SK-N-SH (cell line): ENCODE measurements around the gene R3HDM4. TPM values are rescaled to one million over a fixed set of nuclear protein-coding genes. Genes with fewer than 3 reads are reported as not detected.

Experiments
- CTCF ChIA-PET: fragments of 300-600, 350-600 bp; formaldehyde crosslinking; extraction: SDS; loops from one replicate; lab custom pipeline; 2021; lab: Yijun Ruan, JAX
- POLR2A ChIA-PET: fragments of 350-600 bp; sonication (Branson Sonifier 250); formaldehyde crosslinking; extraction: SDS; loops from one replicate; lab custom pipeline; 2020; ENCODE audit warnings: antibody characterized with exemption, inconsistent platforms; lab: Yijun Ruan, JAX
- DNase-seq: peaks from one replicate; pipeline ENCODE4 v3.0.0; 2012
- H2AFZ ChIP-seq: fragments of 200-600 bp; sonication (generic); 2 replicates; pipeline ENCODE4 v1.8.1; 2016; ENCODE audit warnings: antibody characterized with exemption, mild to moderate bottlenecking, low read depth
- H3F3A ChIP-seq: fragments of 200-600 bp; sonication (generic); replicated peaks from 2 replicates; pipeline ENCODE3; 2016; ENCODE audit warnings: antibody characterized with exemption, mild to moderate bottlenecking; ENCODE audit not compliant: insufficient read depth
- H3K27ac ChIP-seq, 2 experiments: fragments of 200-500 bp in 1 of 2; fragments of 200-600 bp in 1 of 2; sonication (Bioruptor generic) in 1 of 2; sonication (generic), shearing (Covaris generic) in 1 of 2; 2 replicates each; pipeline versions ENCODE4 v1.5.1 to v1.6.1; 2014 to 2016; ENCODE audit warnings: low read depth in 2 of 2, inconsistent platforms in 1 of 2, low read length in 1 of 2, mild to moderate bottlenecking in 1 of 2, mixed read lengths in 1 of 2
- H3K27me3 ChIP-seq: fragments of 200-600 bp; sonication (generic), shearing (Covaris generic); 2 replicates; pipeline ENCODE4 v1.6.1; 2016; ENCODE audit warnings: mixed run types; ENCODE audit not compliant: insufficient read depth
- H3K36me3 ChIP-seq, 2 experiments: fragments of 200-500 bp in 1 of 2; fragments of 200-600 bp in 1 of 2; sonication (Bioruptor generic) in 1 of 2; sonication (generic) in 1 of 2; replicated peaks in 1 of 2; 2 replicates each; pipeline versions ENCODE3 to v1.5.1; 2014 to 2016; ENCODE audit warnings: low read length in 1 of 2, mild to moderate bottlenecking in 1 of 2; ENCODE audit not compliant: insufficient read depth in 2 of 2, control insufficient read depth in 1 of 2
- H3K4me1 ChIP-seq, 2 experiments: fragments of 200-500 bp in 1 of 2; fragments of 200-600 bp in 1 of 2; sonication (Bioruptor generic) in 1 of 2; sonication (generic), shearing (Covaris generic) in 1 of 2; 2 replicates each; pipeline versions ENCODE4 v1.5.1 to v1.6.1; 2014 to 2016; ENCODE audit warnings: low read depth in 1 of 2, low read length in 1 of 2, mixed run types in 1 of 2; ENCODE audit not compliant: insufficient read depth in 2 of 2, control insufficient read depth in 1 of 2
- H3K4me2 ChIP-seq: fragments of 200-600 bp; sonication (generic), shearing (Covaris generic); 2 replicates; pipeline ENCODE4 v1.6.1; 2017; ENCODE audit warnings: mixed run types
- H3K4me3 ChIP-seq, 2 experiments: fragments of 200-500 bp in 1 of 2; fragments of 200-600 bp in 1 of 2; sonication (Bioruptor generic) in 1 of 2; sonication (generic), shearing (Covaris generic) in 1 of 2; 2 replicates each; pipeline versions ENCODE4 v1.5.1 to v1.8.1; 2014 to 2016; ENCODE audit warnings: low read depth in 2 of 2, inconsistent platforms in 1 of 2, low read length in 1 of 2, mild to moderate bottlenecking in 1 of 2, mixed read lengths in 1 of 2, moderate library complexity in 1 of 2
- H3K79me2 ChIP-seq: fragments of 200-600 bp; sonication (generic); 2 replicates; pipeline ENCODE4 v1.8.1; 2017; ENCODE audit warnings: mild to moderate bottlenecking; ENCODE audit not compliant: insufficient read depth
- H3K9ac ChIP-seq: fragments of 200-600 bp; sonication (generic); 2 replicates; pipeline ENCODE4 v1.6.1; 2017; ENCODE audit warnings: mixed run types
- H3K9me2 ChIP-seq: fragments of 200-600 bp; sonication (generic); 2 replicates; pipeline ENCODE4 v1.6.1; 2017; ENCODE audit warnings: mixed run types
- H3K9me3 ChIP-seq: fragments of 200-600 bp; sonication (generic); 2 replicates; pipeline ENCODE4 v1.6.1; 2017; ENCODE audit warnings: mixed run types, mild to moderate bottlenecking, moderate library complexity
- H4K20me1 ChIP-seq: fragments of 200-600 bp; sonication (generic); 2 replicates; pipeline ENCODE4 v1.6.1; 2017; ENCODE audit warnings: mild to moderate bottlenecking, mixed run types; ENCODE audit not compliant: insufficient read depth
- ELF1 ChIP-seq: IDR thresholded peaks from 2 replicates; pipeline ENCODE4 v1.4.0; 2012
- EP300 ChIP-seq, 2 experiments: IDR thresholded peaks; 2 replicates each; pipeline versions ENCODE4 v1.4.0 to v1.6.1; 2012; ENCODE audit warnings: borderline replicate concordance in 1 of 2, low read depth in 1 of 2, low read length in 1 of 2
- FOXM1 ChIP-seq: IDR thresholded peaks from 2 replicates; pipeline ENCODE4 v1.4.0; 2012; ENCODE audit warnings: low read depth, mild to moderate bottlenecking
- GABPA ChIP-seq: IDR thresholded peaks from 2 replicates; pipeline ENCODE4 v1.4.0; 2012; ENCODE audit warnings: low read depth, mild to moderate bottlenecking
- JUND ChIP-seq: IDR thresholded peaks from 2 replicates; pipeline ENCODE4 v1.4.0; 2012
- MXI1 ChIP-seq: IDR thresholded peaks from 2 replicates; pipeline ENCODE4 v1.6.1; 2012; ENCODE audit warnings: mild to moderate bottlenecking, low read depth, low read length, improper control_type of control experiment
- NFIC ChIP-seq: IDR thresholded peaks from 2 replicates; pipeline ENCODE4 v1.4.0; 2012; ENCODE audit warnings: borderline replicate concordance
- NRF1 ChIP-seq: IDR thresholded peaks from 2 replicates; pipeline ENCODE4 v1.6.1; 2012; ENCODE audit warnings: low read depth, mild to moderate bottlenecking, low read length
- RAD21 ChIP-seq: IDR thresholded peaks from 2 replicates; pipeline ENCODE4 v1.6.1; 2012; ENCODE audit warnings: mild to moderate bottlenecking, low read length
- RFX5 ChIP-seq: IDR thresholded peaks from 2 replicates; pipeline ENCODE4 v1.6.1; 2012; ENCODE audit warnings: mild to moderate bottlenecking, improper control_type of control experiment, low read length
- RXRA ChIP-seq: IDR thresholded peaks from 2 replicates; pipeline ENCODE4 v1.4.0; 2012; ENCODE audit warnings: low read depth, mild to moderate bottlenecking, borderline replicate concordance
- SIN3A ChIP-seq: IDR thresholded peaks from 2 replicates; pipeline ENCODE4 v1.6.1; 2012; ENCODE audit warnings: low read depth, mild to moderate bottlenecking, low read length, moderate library complexity, borderline replicate concordance
- SMC3 ChIP-seq: IDR thresholded peaks from 2 replicates; pipeline ENCODE4 v1.6.1; 2012; ENCODE audit warnings: low read depth, low read length, improper control_type of control experiment
- TAF1 ChIP-seq: IDR thresholded peaks from 2 replicates; pipeline ENCODE4 v1.6.1; 2012; ENCODE audit warnings: low read depth, mild to moderate bottlenecking, low read length, moderate library complexity, borderline replicate concordance
- TCF12 ChIP-seq: IDR thresholded peaks from 2 replicates; pipeline ENCODE4 v1.4.0; 2012
- TEAD4 ChIP-seq: IDR thresholded peaks from 2 replicates; pipeline ENCODE4 v1.4.0; 2012; ENCODE audit warnings: mild to moderate bottlenecking, borderline replicate concordance; ENCODE audit not compliant: insufficient read depth
- WGBS: methylation state at CpG from one replicate; pipeline ENCODE4 v1.1.6; 2017; ENCODE audit warnings: low lambda C conversion rate; 5-methylcytosine and 5-hydroxymethylcytosine counted together
- polyA plus RNA-seq, 3 experiments: library from polyadenylated mRNA; depleted of rRNA; stranded (reverse); fragments of >200 nt; gene quantifications; 2 replicates each; pipeline ENCODE4 v1.2.3, GENCODE V29; 2012
- TF ChIP-seq, protein P1 (sequence below): IDR thresholded peaks from 2 replicates; pipeline ENCODE4; 2012
- TF ChIP-seq, protein P2 (sequence below): fragments of 150-350 bp; IDR thresholded peaks from 2 replicates; pipeline ENCODE4 v1.6.1; 2017; ENCODE audit warnings: antibody characterized with exemption, low read length, low read depth, borderline replicate concordance
- TF ChIP-seq, protein P3 (sequence below): fragments of 200-600 bp; sonication (generic); IDR thresholded peaks from 2 replicates; pipeline ENCODE4 v1.6.1; 2017; ENCODE audit warnings: antibody characterized with exemption, mild to moderate bottlenecking, moderate library complexity
- TF ChIP-seq, protein P4 (sequence below): IDR thresholded peaks from 2 replicates; pipeline ENCODE4 v1.4.0; 2012; ENCODE audit warnings: low read depth, borderline replicate concordance

Gene R3HDM4
- polyA plus RNA-seq, 1 of the 3 experiments (the other 2 are of a cell fraction), result 39.2 TPM

DNA sequence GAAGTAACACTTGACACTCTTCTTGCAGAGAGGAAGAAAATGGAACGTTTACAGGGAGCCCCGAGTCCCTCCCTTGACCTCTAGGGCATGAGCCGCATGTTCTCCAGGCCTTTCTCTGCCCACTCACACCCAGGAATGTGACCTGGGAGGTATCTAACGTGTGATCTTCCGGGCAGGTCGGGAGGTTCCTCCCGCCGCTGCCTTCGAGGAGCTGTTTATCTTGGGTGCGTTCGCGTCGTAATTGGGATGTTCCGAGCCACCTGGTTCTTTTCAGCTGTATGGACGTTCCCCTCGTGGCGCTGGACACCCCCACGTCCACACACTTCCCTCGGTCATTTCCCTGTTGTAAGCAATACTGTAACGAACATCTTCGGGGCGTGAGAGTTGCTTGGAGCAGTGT is 26.4 kb upstream of the R3HDM4 start:
- Histone ChIP-seq H3K27me3 (no peaks in the 10 kb centered on the region), H3K9ac (no peak overlapping the region), H3K4me2 (no peak overlapping the region), H2AFZ (no peak overlapping the region), H3K4me3 (no peak overlapping the region), H3F3A (peaks cover 13% of the 10 kb centered on the region), H3K9me2 (no peaks in the 10 kb centered on the region), H3K36me3 (no peaks in the 10 kb centered on the region), H3K4me1 (peaks cover 6 to 55% of the 10 kb centered on the region in 2 experiments; a peak in 3 of 4 replicates), H3K9me3 (no peaks in the 10 kb centered on the region), H3K27ac (peak overlapping the region in 1 of 2 experiments; percentile 95; a peak in 2 of 4 replicates), H3K79me2 (peaks cover 44% of the 10 kb centered on the region; the same call in 1 of the 2 replicates), H4K20me1 (peaks cover 32% of the 10 kb centered on the region)
- POLR2A ChIA-PET, result interaction anchor here (1.4 kb wide), 1 partner anchor 45 kb away, joined by 5 read pairs; the partner anchor contains the start of gene WDR18
- TF ChIP-seq GABPA (no peak), SIN3A (no peak), RAD21 (no peak), EP300 (IDR thresholded peaks at IDR 0.05; ENCODE audit: borderline replicate concordance in 1 of 2, low read depth in 1 of 2, low read length in 1 of 2) (no peak), RXRA (no peak), TEAD4 (no peak), JUND (no peak), TCF12 (no peak), ELF1 (no peak), SMC3 (no peak), RFX5 (no peak), TAF1 (no peak), NRF1 (no peak), FOXM1 (no peak), NFIC (no peak), MXI1 (no peak)
- TF ChIP-seq, protein P1, sequence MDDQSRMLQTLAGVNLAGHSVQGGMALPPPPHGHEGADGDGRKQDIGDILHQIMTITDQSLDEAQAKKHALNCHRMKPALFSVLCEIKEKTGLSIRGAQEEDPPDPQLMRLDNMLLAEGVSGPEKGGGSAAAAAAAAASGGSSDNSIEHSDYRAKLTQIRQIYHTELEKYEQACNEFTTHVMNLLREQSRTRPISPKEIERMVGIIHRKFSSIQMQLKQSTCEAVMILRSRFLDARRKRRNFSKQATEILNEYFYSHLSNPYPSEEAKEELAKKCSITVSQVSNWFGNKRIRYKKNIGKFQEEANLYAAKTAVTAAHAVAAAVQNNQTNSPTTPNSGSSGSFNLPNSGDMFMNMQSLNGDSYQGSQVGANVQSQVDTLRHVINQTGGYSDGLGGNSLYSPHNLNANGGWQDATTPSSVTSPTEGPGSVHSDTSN, result no peak
- TF ChIP-seq, protein P2, sequence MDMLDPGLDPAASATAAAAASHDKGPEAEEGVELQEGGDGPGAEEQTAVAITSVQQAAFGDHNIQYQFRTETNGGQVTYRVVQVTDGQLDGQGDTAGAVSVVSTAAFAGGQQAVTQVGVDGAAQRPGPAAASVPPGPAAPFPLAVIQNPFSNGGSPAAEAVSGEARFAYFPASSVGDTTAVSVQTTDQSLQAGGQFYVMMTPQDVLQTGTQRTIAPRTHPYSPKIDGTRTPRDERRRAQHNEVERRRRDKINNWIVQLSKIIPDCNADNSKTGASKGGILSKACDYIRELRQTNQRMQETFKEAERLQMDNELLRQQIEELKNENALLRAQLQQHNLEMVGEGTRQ, result no peak
- TF ChIP-seq, protein P3, sequence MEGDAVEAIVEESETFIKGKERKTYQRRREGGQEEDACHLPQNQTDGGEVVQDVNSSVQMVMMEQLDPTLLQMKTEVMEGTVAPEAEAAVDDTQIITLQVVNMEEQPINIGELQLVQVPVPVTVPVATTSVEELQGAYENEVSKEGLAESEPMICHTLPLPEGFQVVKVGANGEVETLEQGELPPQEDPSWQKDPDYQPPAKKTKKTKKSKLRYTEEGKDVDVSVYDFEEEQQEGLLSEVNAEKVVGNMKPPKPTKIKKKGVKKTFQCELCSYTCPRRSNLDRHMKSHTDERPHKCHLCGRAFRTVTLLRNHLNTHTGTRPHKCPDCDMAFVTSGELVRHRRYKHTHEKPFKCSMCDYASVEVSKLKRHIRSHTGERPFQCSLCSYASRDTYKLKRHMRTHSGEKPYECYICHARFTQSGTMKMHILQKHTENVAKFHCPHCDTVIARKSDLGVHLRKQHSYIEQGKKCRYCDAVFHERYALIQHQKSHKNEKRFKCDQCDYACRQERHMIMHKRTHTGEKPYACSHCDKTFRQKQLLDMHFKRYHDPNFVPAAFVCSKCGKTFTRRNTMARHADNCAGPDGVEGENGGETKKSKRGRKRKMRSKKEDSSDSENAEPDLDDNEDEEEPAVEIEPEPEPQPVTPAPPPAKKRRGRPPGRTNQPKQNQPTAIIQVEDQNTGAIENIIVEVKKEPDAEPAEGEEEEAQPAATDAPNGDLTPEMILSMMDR, result no peak
- TF ChIP-seq, protein P4, sequence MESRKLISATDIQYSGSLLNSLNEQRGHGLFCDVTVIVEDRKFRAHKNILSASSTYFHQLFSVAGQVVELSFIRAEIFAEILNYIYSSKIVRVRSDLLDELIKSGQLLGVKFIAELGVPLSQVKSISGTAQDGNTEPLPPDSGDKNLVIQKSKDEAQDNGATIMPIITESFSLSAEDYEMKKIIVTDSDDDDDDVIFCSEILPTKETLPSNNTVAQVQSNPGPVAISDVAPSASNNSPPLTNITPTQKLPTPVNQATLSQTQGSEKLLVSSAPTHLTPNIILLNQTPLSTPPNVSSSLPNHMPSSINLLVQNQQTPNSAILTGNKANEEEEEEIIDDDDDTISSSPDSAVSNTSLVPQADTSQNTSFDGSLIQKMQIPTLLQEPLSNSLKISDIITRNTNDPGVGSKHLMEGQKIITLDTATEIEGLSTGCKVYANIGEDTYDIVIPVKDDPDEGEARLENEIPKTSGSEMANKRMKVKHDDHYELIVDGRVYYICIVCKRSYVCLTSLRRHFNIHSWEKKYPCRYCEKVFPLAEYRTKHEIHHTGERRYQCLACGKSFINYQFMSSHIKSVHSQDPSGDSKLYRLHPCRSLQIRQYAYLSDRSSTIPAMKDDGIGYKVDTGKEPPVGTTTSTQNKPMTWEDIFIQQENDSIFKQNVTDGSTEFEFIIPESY, result no peak
- CTCF ChIA-PET, result interaction anchor here (0.6 to 1.4 kb wide), 7 partner anchors 17 to 429 kb away, joined by 3 to 4 read pairs (median 3); partner anchors contain the start of gene WDR18
- WGBS, result 93% methylated on average over 22 of the region's 22 CpGs
- no peak for DNase-seq
